K562 (cell line): ENCODE results near the gene LRRC15. TPM values are rescaled to one million over a fixed set of nuclear protein-coding genes. Genes with fewer than 3 reads are reported as not detected.

Source experiments
- ATAC-seq: fragments of 200-7000 bp; cut with Tn5 transposase; 3 replicates; pipeline ENCODE4 v1.9.1; 2020; ENCODE audit warnings: moderate library complexity
- BruUV-seq: library from RNA; stranded (reverse); fragments of 400-500 nt; replicated peaks from 2 replicates; lab custom pipeline; 2021; lab: Mats Ljungman, UMichigan
- CTCF ChIA-PET: fragments of 300-600 bp; formaldehyde crosslinking; extraction: SDS; loops from one replicate; lab custom pipeline; 2021; ENCODE audit warnings: low intra/inter-chr PET ratio; lab: Yijun Ruan, JAX
- POLR2A ChIA-PET: fragments of 300-600, 350-650 bp; sonication (Branson Sonifier 250); formaldehyde crosslinking; extraction: SDS; loops from one replicate; lab custom pipeline; 2021; ENCODE audit warnings: antibody characterized with exemption, inconsistent platforms; lab: Yijun Ruan, JAX
- DNase-seq, 4 experiments: peaks; one replicate each; pipeline versions ENCODE4 v3.0.0 to v3.0.0-alpha.2; 2011 to 2018; ENCODE audit warnings: low spot score in 3 of 4, mixed read lengths in 3 of 4; ENCODE audit errors: extremely low read depth in 1 of 4
- FAIRE-seq: peaks from 2 replicates; lab custom pipeline; 2011; peaks lifted over from hg19 to GRCh38; lab: Jason Lieb, UNC
- H2AFZ ChIP-seq: 2 replicates; pipeline ENCODE4 v1.6.0; 2011; ENCODE audit warnings: low read depth, low read length, control low read depth, inconsistent platforms
- H3K27ac ChIP-seq: fragments of 200-600 bp; 3 replicates; pipeline ENCODE4 v1.8.0; 2011; ENCODE audit warnings: low read depth, mild to moderate bottlenecking, control low read depth, inconsistent platforms, low read length, moderate library complexity, mixed read lengths; ENCODE audit errors: extremely low read depth
- H3K27me3 ChIP-seq, 2 experiments: fragments of 300-600 bp in 1 of 2; 2 replicates in 1 of 2; 3 replicates in 1 of 2; pipeline versions ENCODE4 v1.6.0 to v1.8.0; 2011; ENCODE audit warnings: inconsistent platforms in 2 of 2, low read length in 2 of 2, mild to moderate bottlenecking in 1 of 2, mixed read lengths in 1 of 2, moderate library complexity in 1 of 2; ENCODE audit not compliant: control insufficient read depth in 2 of 2, insufficient read depth in 2 of 2
- H3K36me3 ChIP-seq: fragments of 300-600 bp; 3 replicates; pipeline ENCODE4 v1.8.0; 2011; ENCODE audit warnings: mild to moderate bottlenecking, low read length, inconsistent platforms; ENCODE audit not compliant: control insufficient read depth, insufficient read depth
- H3K4me1 ChIP-seq, 2 experiments: fragments of 200-600 bp in 1 of 2; replicated peaks in 1 of 2; 2 replicates in 1 of 2; 3 replicates in 1 of 2; pipeline versions ENCODE4 v1.5.1 to v1.8.0; 2011; ENCODE audit warnings: inconsistent platforms in 2 of 2, low read length in 2 of 2, mild to moderate bottlenecking in 1 of 2, mixed read lengths in 1 of 2, moderate library complexity in 1 of 2; ENCODE audit not compliant: control insufficient read depth in 2 of 2, insufficient read depth in 2 of 2
- H3K4me2 ChIP-seq: 2 replicates; pipeline ENCODE4 v1.6.1; 2011; ENCODE audit warnings: low read length, control low read depth, inconsistent platforms, mixed read lengths; ENCODE audit not compliant: insufficient read depth
- H3K4me3 ChIP-seq: fragments of 200-600 bp; sonication (generic), shearing (Covaris generic); 2 replicates; pipeline ENCODE4 v1.5.1; 2016; ENCODE audit warnings: control low read depth, inconsistent platforms
- H3K79me2 ChIP-seq: fragments of 200-600 bp; 3 replicates; pipeline ENCODE4 v1.8.0; 2011; ENCODE audit warnings: low read length, inconsistent platforms; ENCODE audit not compliant: control insufficient read depth, insufficient read depth
- H3K9ac ChIP-seq, 2 experiments: 2 replicates each; pipeline versions ENCODE4 v1.6.0 to v1.6.1; 2011; ENCODE audit warnings: low read depth in 2 of 2, low read length in 2 of 2, control low read depth in 1 of 2, inconsistent platforms in 1 of 2, mild to moderate bottlenecking in 1 of 2, mixed read lengths in 1 of 2; ENCODE audit not compliant: insufficient read depth in 1 of 2
- H3K9me1 ChIP-seq: one replicate; pipeline ENCODE4 v1.6.0; 2011; ENCODE audit warnings: inconsistent platforms, mild to moderate bottlenecking, low read length, moderate library complexity; ENCODE audit not compliant: control insufficient read depth, insufficient read depth
- H3K9me3 ChIP-seq: replicated peaks from 2 replicates; pipeline ENCODE4 v1.5.1; 2011; ENCODE audit warnings: low read depth, low read length, inconsistent platforms; ENCODE audit not compliant: control insufficient read depth, insufficient read depth
- H4K20me1 ChIP-seq: replicated peaks from 2 replicates; pipeline ENCODE4 v1.6.1; 2011; ENCODE audit warnings: low read length, inconsistent platforms, mixed read lengths; ENCODE audit not compliant: control insufficient read depth, insufficient read depth
- BHLHE40 ChIP-seq: IDR thresholded peaks from 2 replicates; pipeline ENCODE4 v1.6.1; 2011; ENCODE audit warnings: low read length, improper control_type of control experiment
- KDM2B ChIP-seq: fragments of 250-450 bp; sonication (Bioruptor Pico); IDR thresholded peaks from 2 replicates; pipeline ENCODE4 v1.8.0; 2021; ENCODE audit warnings: mild to moderate bottlenecking, moderate library complexity
- NR1H2 ChIP-seq: sonication (generic); formaldehyde crosslinking; IDR thresholded peaks from 2 replicates; pipeline ENCODE4 v1.4.0; 2020; ENCODE audit warnings: mild to moderate bottlenecking, missing genetic modification reagents
- NRF1 ChIP-seq, 2 experiments: fragments of 450-650 bp; IDR thresholded peaks in 1 of 2; conservative IDR thresholded peaks in 1 of 2; 2 replicates each; pipeline ENCODE4 v1.6.1; 2014; ENCODE audit warnings: mild to moderate bottlenecking in 2 of 2
- SMAD3 ChIP-seq: fragments of 450-650 bp; formaldehyde crosslinking; conservative IDR thresholded peaks from 2 replicates; pipeline ENCODE4 v1.4.0; 2020; ENCODE audit warnings: mild to moderate bottlenecking
- SRSF1 ChIP-seq: fragments of 200-400 bp; formaldehyde crosslinking; IDR thresholded peaks from 2 replicates; pipeline ENCODE4 v1.6.1; 2017; ENCODE audit warnings: mild to moderate bottlenecking, low read depth, low read length, moderate library complexity
- SRSF9 ChIP-seq: fragments of 200-400 bp; formaldehyde crosslinking; IDR thresholded peaks from 2 replicates; pipeline ENCODE4 v1.6.1; 2017; ENCODE audit warnings: low read depth, low read length, borderline replicate concordance
- STAT5B ChIP-seq: fragments of 250-450 bp; sonication (Bioruptor Pico); IDR thresholded peaks from 2 replicates; pipeline ENCODE4 v1.8.0; 2021; ENCODE audit warnings: mild to moderate bottlenecking, inconsistent platforms
- ZNF436 ChIP-seq: fragments of 250-450, 450-650 bp; sonication (Bioruptor Pico); formaldehyde crosslinking; IDR thresholded peaks from 2 replicates; pipeline ENCODE4 v1.7.0; 2020; ENCODE audit warnings: mild to moderate bottlenecking
- WGBS: fragments of 100-300 bp; shearing (Covaris generic); methylation state at CpG from one replicate; pipeline ENCODE4 v1.1.6; 2016; ENCODE audit warnings: low coverage, mixed read lengths; ENCODE audit not compliant: insufficient coverage; ENCODE audit errors: missing lambda C conversion rate; 5-methylcytosine and 5-hydroxymethylcytosine counted together
- in situ Hi-C: fragments of 300-500 bp; cut with MboI; formaldehyde crosslinking; loops from 4 replicates; pipeline ENCODE4 v1.15.0; 2018; ENCODE audit warnings: inconsistent platforms, mixed read lengths
- intact Hi-C: fragments of 100-400 bp; cut with micrococcal nuclease; formaldehyde crosslinking; loops from 2 replicates; pipeline ENCODE4 v1.14.2; 2022
- polyA plus RNA-seq, 8 experiments: library from polyadenylated mRNA; depleted of rRNA in 4 of 8; stranded (reverse) in 5 of 8; unstranded in 3 of 8; fragments of >200 nt; fragmentation: Nextera tagmentation in 2 of 8; fragmentation: Illumina TruSeq in 1 of 8; extraction: Ambion mirVana in 2 of 8; extraction: Trizol in 1 of 8; gene quantifications; 2 replicates each; pipeline versions ENCODE4 v1.2.1 to v1.2.3, GENCODE V29; 2011 to 2014; ENCODE audit warnings: inconsistent platforms in 1 of 8, missing spikeins in 1 of 8
- total RNA-seq, 7 experiments: library from RNA; depleted of rRNA in 6 of 7; stranded (reverse); fragments of >200 nt in 6 of 7; fragmentation: Illumina TruSeq in 2 of 7; extraction: Trizol in 2 of 7; gene quantifications; 2 replicates each; pipeline versions ENCODE4 v1.2.1 to v1.2.3, GENCODE V29; 2011 to 2021; ENCODE audit warnings: low replicate concordance in 1 of 7
- TF ChIP-seq, protein P1 (sequence below): sonication (generic); formaldehyde crosslinking; IDR thresholded peaks from 2 replicates; pipeline ENCODE4 v1.8.1; 2023; ENCODE audit warnings: mild to moderate bottlenecking, missing genetic modification reagents, moderate library complexity

LRRC15 gene
- total and polyA plus RNA-seq, 9 of the 15 experiments (the other 6 are each of a cell fraction or from before 2014, with no cell fraction given), result not detected

DNA sequence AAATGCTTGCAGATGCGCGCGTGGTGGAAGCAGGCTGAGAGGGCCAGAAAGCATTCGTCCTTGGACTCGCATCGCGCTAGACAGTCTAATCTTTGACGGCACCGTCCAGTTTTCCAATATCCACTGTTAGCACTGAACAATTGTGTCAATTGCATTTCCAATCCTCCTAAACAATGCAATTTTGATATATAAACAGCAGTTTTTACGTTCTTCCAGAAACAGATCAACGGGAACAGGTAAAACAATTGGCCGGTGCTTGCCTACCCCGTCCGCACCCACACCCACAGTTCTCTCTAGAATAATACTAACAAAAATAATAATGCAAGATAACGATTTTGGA, 35.6 kb downstream of the LRRC15 start:
- ATAC-seq (no peak), DNase-seq (no peak), FAIRE-seq (peak; percentile 84)
- POLR2A ChIA-PET, result interaction anchor here (0.8 kb wide), 1 partner anchor 195 kb away, joined by 3 read pairs; no protein-coding TSS in a partner anchor
- Histone ChIP-seq H4K20me1 (no peaks in the 10 kb centered on the region), H3K9me3 (no peaks in the 10 kb centered on the region), H3K4me1 (peaks cover 3 to 21% of the 10 kb centered on the region in 2 experiments; a peak in 4 of 5 replicates), H3K4me3 (no peak overlapping the region), H2AFZ (peak overlapping the region; percentile 53; the same call in 1 of the 2 replicates), H3K9me1 (no peaks in the 10 kb centered on the region), H3K27me3 (peaks cover 23 to 66% of the 10 kb centered on the region in 2 experiments), H3K9ac (no peak overlapping the region), H3K79me2 (no peaks in the 10 kb centered on the region), H3K36me3 (no peaks in the 10 kb centered on the region), H3K27ac (no peak overlapping the region), H3K4me2 (peak overlapping the region; percentile 29; the same call in 1 of the 2 replicates)
- TF ChIP-seq KDM2B (0 out of 2 replicates have a peak, but pooled peaks have one; percentile 78), ZNF436 (CRISPR knock-in tag) (no peak), SRSF9 (no peak), STAT5B (CRISPR knock-in tag) (no peak), NR1H2 (CRISPR knock-in tag) (0 out of 2 replicates have a peak, but pooled peaks have one; percentile 5), BHLHE40 (peak; percentile 28; the same call in 1 of the 2 replicates), NRF1 (conservative IDR thresholded peaks at IDR 0.05 in 1 of 2, IDR thresholded peaks at IDR 0.05 in 1 of 2) (peak in 1 of 2 experiments; percentile 67), SMAD3 (CRISPR knock-in tag) (no peak), SRSF1 (no peak)
- TF ChIP-seq, protein P1, sequence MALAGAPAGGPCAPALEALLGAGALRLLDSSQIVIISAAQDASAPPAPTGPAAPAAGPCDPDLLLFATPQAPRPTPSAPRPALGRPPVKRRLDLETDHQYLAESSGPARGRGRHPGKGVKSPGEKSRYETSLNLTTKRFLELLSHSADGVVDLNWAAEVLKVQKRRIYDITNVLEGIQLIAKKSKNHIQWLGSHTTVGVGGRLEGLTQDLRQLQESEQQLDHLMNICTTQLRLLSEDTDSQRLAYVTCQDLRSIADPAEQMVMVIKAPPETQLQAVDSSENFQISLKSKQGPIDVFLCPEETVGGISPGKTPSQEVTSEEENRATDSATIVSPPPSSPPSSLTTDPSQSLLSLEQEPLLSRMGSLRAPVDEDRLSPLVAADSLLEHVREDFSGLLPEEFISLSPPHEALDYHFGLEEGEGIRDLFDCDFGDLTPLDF (CRISPR knock-in tag), result peak; percentile 12; the same call in 1 of the 2 replicates
- intact Hi-C loops (loop anchor here (1.0 to 10.0 kb wide), 7 partner anchors 70 to 931 kb away; partner anchors contain the start of genes LSG1 and TMEM44), in situ Hi-C loops (loop anchor here (10.0 to 25.0 kb wide), 2 partner anchors 251 to 1872 kb away; no protein-coding TSS in a partner anchor)
- CTCF ChIA-PET, result interaction anchor here (0.7 to 2.3 kb wide), 6 partner anchors 9 to 713 kb away, joined by 3 to 19 read pairs (median 3); no protein-coding TSS in a partner anchor
- WGBS, result 7% methylated on average over 15 of the region's 15 CpGs
- BruUV-seq, result no TSS peak
